HEK293 (cell line): ENCODE data around the gene EPHB1.

Experiments used
- CTCF ChIA-PET: fragments of 350-600 bp; formaldehyde crosslinking; extraction: SDS; loops from one replicate; lab custom pipeline; 2021; ENCODE audit warnings: antibody characterized with exemption; lab: Yijun Ruan, JAX
- POLR2A ChIA-PET: fragments of 300-600 bp; formaldehyde crosslinking; extraction: SDS; loops from one replicate; lab custom pipeline; 2020; ENCODE audit warnings: antibody characterized with exemption, inconsistent platforms; lab: Yijun Ruan, JAX
- H3K27ac ChIP-seq: fragments of 200-500 bp; sonication (Bioruptor generic); 2 replicates; pipeline ENCODE4 v1.5.1; 2014; ENCODE audit warnings: low read depth, low read length, control low read depth, inconsistent platforms; ENCODE audit errors: extremely low read depth
- H3K36me3 ChIP-seq, 2 experiments: fragments of 200-500 bp in 1 of 2; sonication (Bioruptor generic) in 1 of 2; 1 replicate in 1 of 2; 2 replicates in 1 of 2; pipeline ENCODE4 v1.5.1; 2014 to 2017; ENCODE audit warnings: inconsistent platforms in 2 of 2, low read length in 2 of 2; ENCODE audit not compliant: control insufficient read depth in 2 of 2, insufficient read depth in 1 of 2
- H3K4me1 ChIP-seq: fragments of 200-500 bp; sonication (Bioruptor generic); 2 replicates; pipeline ENCODE4 v1.5.1; 2014; ENCODE audit warnings: mild to moderate bottlenecking, low read length, inconsistent platforms; ENCODE audit not compliant: control insufficient read depth, insufficient read depth
- H3K4me3 ChIP-seq: 2 replicates; pipeline ENCODE4 v1.5.1; 2011; ENCODE audit warnings: low read depth, mild to moderate bottlenecking, control low read depth, low read length, moderate library complexity
- H3K9me3 ChIP-seq: fragments of 200-500 bp; sonication (Bioruptor generic); 2 replicates; pipeline ENCODE4 v1.5.1; 2014; ENCODE audit warnings: low read depth, low read length, inconsistent platforms; ENCODE audit not compliant: control insufficient read depth, insufficient read depth
- AEBP2 ChIP-seq: fragments of 450-650 bp; formaldehyde crosslinking; IDR thresholded peaks from 2 replicates; pipeline ENCODE4 v1.5.1; 2016; ENCODE audit warnings: missing biosample characterization, missing genetic modification characterization, borderline replicate concordance
- BCL11B ChIP-seq: fragments of 450-650 bp; formaldehyde crosslinking; IDR thresholded peaks from 2 replicates; pipeline ENCODE4 v1.5.1; 2016; ENCODE audit warnings: low read depth, missing biosample characterization, missing genetic modification characterization
- KLF8 ChIP-seq: fragments of 450-650 bp; formaldehyde crosslinking; IDR thresholded peaks from 2 replicates; pipeline ENCODE4 v1.5.1; 2016; ENCODE audit warnings: missing biosample characterization, missing genetic modification characterization
- OVOL3 ChIP-seq: fragments of 450-650 bp; formaldehyde crosslinking; IDR thresholded peaks from 2 replicates; pipeline ENCODE4 v1.5.1; 2016; ENCODE audit warnings: missing biosample characterization, missing genetic modification characterization
- PRDM1 ChIP-seq: fragments of 450-650 bp; formaldehyde crosslinking; IDR thresholded peaks from 2 replicates; pipeline ENCODE4; 2016; ENCODE audit warnings: missing biosample characterization, missing genetic modification characterization
- SETDB1 ChIP-seq: IDR thresholded peaks from one replicate; pipeline ENCODE4 v1.6.1; 2017; ENCODE audit warnings: mild to moderate bottlenecking, low read length, moderate library complexity, mixed read lengths; ENCODE audit not compliant: insufficient read length
- ZFP3 ChIP-seq: fragments of 450-650 bp; formaldehyde crosslinking; IDR thresholded peaks from 2 replicates; pipeline ENCODE4 v1.5.1; 2016; ENCODE audit warnings: low read depth, missing biosample characterization, missing genetic modification characterization
- ZFP69B ChIP-seq: fragments of 450-650 bp; formaldehyde crosslinking; IDR thresholded peaks from 2 replicates; pipeline ENCODE4 v1.5.1; 2016; ENCODE audit warnings: missing biosample characterization, missing genetic modification characterization
- ZNF140 ChIP-seq: fragments of 450-650 bp; formaldehyde crosslinking; IDR thresholded peaks from 2 replicates; pipeline ENCODE4 v1.5.1; 2016; ENCODE audit warnings: missing biosample characterization, missing genetic modification characterization
- ZNF146 ChIP-seq: fragments of 450-650 bp; formaldehyde crosslinking; IDR thresholded peaks from 2 replicates; pipeline ENCODE4 v1.5.1; 2016; ENCODE audit warnings: missing biosample characterization, missing genetic modification characterization
- ZNF148 ChIP-seq: fragments of 450-650 bp; formaldehyde crosslinking; IDR thresholded peaks from 2 replicates; pipeline ENCODE4 v1.5.0; 2017; ENCODE audit warnings: missing biosample characterization, missing genetic modification characterization, borderline replicate concordance
- ZNF155 ChIP-seq: fragments of 450-650 bp; formaldehyde crosslinking; IDR thresholded peaks from 2 replicates; pipeline ENCODE4 v1.5.1; 2016; ENCODE audit warnings: missing biosample characterization, missing genetic modification characterization
- ZNF19 ChIP-seq: fragments of 450-650 bp; formaldehyde crosslinking; IDR thresholded peaks from 2 replicates; pipeline ENCODE4; 2016; ENCODE audit warnings: missing biosample characterization, missing genetic modification characterization, low read depth
- ZNF221 ChIP-seq: fragments of 450-650 bp; formaldehyde crosslinking; IDR thresholded peaks from 2 replicates; pipeline ENCODE4 v1.5.1; 2017; ENCODE audit warnings: missing biosample characterization, missing genetic modification characterization, borderline replicate concordance
- ZNF280D ChIP-seq: fragments of 450-650 bp; formaldehyde crosslinking; IDR thresholded peaks from 2 replicates; pipeline ENCODE4 v1.5.1; 2016; ENCODE audit warnings: missing biosample characterization, missing genetic modification characterization
- ZNF350 ChIP-seq: fragments of 450-650 bp; formaldehyde crosslinking; IDR thresholded peaks from 2 replicates; pipeline ENCODE4 v1.5.0; 2017; ENCODE audit warnings: missing biosample characterization, mild to moderate bottlenecking, missing genetic modification characterization
- ZNF354C ChIP-seq: fragments of 450-650 bp; formaldehyde crosslinking; IDR thresholded peaks from 2 replicates; pipeline ENCODE4 v1.5.1; 2016; ENCODE audit warnings: missing biosample characterization, missing genetic modification characterization, low read depth, borderline replicate concordance
- TF ChIP-seq, protein P1 (sequence below): fragments of 450-650 bp; formaldehyde crosslinking; IDR thresholded peaks from 2 replicates; pipeline ENCODE4 v1.5.1; 2016; ENCODE audit warnings: missing biosample characterization, missing genetic modification characterization
- TF ChIP-seq, protein P2 (sequence below): fragments of 450-650 bp; formaldehyde crosslinking; IDR thresholded peaks from 2 replicates; pipeline ENCODE4 v1.5.1; 2016; ENCODE audit warnings: missing biosample characterization, missing genetic modification characterization, borderline replicate concordance
- TF ChIP-seq, protein P3 (sequence below): fragments of 450-650 bp; formaldehyde crosslinking; IDR thresholded peaks from 2 replicates; pipeline ENCODE4 v1.5.1; 2016; ENCODE audit warnings: missing biosample characterization, missing genetic modification characterization, low read depth

Gene EPHB1

GRCh38 chr3:135075157-135075556 is 280.1 kb downstream of the EPHB1 start (continued):
- no peak for TF ChIP-seq ZNF280D
- TF ChIP-seq OVOL3 (tag by site-specific recombination), result no peak
- TF ChIP-seq ZNF155 (tag by site-specific recombination), result no peak
- TF ChIP-seq ZFP69B (tag by site-specific recombination), result no peak
- no peak for TF ChIP-seq BCL11B (tag by site-specific recombination)
- TF ChIP-seq ZNF350 (tag by site-specific recombination), result no peak
- no peak for TF ChIP-seq PRDM1 (tag by site-specific recombination)
- no peak for TF ChIP-seq KLF8 (tag by site-specific recombination)
- TF ChIP-seq ZNF354C (tag by site-specific recombination), result no peak
- no peak for TF ChIP-seq ZNF221
- no peak for TF ChIP-seq ZFP3

- H3K4me1 ChIP-seq, result no peaks in the 10 kb centered on the region
- H3K9me3 ChIP-seq, result no peaks in the 10 kb centered on the region
- H3K36me3 ChIP-seq, result no peaks in the 10 kb centered on the region
- no peak for TF ChIP-seq AEBP2
- TF ChIP-seq, protein P1, sequence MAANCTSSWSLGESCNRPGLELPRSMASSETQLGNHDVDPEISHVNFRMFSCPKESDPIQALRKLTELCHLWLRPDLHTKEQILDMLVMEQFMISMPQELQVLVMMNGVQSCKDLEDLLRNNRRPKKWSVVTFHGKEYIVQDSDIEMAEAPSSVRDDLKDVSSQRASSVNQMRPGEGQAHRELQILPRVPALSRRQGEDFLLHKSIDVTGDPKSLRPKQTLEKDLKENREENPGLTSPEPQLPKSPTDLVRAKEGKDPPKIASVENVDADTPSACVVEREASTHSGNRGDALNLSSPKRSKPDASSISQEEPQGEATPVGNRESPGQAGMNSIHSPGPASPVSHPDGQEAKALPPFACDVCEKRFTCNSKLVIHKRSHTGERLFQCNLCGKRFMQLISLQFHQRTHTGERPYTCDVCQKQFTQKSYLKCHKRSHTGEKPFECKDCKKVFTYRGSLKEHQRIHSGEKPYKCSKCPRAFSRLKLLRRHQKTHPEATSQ (tag by site-specific recombination), result no peak
- TF ChIP-seq, protein P2, sequence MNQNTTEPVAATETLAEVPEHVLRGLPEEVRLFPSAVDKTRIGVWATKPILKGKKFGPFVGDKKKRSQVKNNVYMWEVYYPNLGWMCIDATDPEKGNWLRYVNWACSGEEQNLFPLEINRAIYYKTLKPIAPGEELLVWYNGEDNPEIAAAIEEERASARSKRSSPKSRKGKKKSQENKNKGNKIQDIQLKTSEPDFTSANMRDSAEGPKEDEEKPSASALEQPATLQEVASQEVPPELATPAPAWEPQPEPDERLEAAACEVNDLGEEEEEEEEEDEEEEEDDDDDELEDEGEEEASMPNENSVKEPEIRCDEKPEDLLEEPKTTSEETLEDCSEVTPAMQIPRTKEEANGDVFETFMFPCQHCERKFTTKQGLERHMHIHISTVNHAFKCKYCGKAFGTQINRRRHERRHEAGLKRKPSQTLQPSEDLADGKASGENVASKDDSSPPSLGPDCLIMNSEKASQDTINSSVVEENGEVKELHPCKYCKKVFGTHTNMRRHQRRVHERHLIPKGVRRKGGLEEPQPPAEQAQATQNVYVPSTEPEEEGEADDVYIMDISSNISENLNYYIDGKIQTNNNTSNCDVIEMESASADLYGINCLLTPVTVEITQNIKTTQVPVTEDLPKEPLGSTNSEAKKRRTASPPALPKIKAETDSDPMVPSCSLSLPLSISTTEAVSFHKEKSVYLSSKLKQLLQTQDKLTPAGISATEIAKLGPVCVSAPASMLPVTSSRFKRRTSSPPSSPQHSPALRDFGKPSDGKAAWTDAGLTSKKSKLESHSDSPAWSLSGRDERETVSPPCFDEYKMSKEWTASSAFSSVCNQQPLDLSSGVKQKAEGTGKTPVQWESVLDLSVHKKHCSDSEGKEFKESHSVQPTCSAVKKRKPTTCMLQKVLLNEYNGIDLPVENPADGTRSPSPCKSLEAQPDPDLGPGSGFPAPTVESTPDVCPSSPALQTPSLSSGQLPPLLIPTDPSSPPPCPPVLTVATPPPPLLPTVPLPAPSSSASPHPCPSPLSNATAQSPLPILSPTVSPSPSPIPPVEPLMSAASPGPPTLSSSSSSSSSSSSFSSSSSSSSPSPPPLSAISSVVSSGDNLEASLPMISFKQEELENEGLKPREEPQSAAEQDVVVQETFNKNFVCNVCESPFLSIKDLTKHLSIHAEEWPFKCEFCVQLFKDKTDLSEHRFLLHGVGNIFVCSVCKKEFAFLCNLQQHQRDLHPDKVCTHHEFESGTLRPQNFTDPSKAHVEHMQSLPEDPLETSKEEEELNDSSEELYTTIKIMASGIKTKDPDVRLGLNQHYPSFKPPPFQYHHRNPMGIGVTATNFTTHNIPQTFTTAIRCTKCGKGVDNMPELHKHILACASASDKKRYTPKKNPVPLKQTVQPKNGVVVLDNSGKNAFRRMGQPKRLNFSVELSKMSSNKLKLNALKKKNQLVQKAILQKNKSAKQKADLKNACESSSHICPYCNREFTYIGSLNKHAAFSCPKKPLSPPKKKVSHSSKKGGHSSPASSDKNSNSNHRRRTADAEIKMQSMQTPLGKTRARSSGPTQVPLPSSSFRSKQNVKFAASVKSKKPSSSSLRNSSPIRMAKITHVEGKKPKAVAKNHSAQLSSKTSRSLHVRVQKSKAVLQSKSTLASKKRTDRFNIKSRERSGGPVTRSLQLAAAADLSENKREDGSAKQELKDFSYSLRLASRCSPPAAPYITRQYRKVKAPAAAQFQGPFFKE, result no peak
- 0 out of 2 replicates have a peak, but pooled peaks have one; percentile 4 for TF ChIP-seq ZNF140 (tag by site-specific recombination)
- TF ChIP-seq ZNF146 (tag by site-specific recombination), result no peak
- TF ChIP-seq, protein P3, sequence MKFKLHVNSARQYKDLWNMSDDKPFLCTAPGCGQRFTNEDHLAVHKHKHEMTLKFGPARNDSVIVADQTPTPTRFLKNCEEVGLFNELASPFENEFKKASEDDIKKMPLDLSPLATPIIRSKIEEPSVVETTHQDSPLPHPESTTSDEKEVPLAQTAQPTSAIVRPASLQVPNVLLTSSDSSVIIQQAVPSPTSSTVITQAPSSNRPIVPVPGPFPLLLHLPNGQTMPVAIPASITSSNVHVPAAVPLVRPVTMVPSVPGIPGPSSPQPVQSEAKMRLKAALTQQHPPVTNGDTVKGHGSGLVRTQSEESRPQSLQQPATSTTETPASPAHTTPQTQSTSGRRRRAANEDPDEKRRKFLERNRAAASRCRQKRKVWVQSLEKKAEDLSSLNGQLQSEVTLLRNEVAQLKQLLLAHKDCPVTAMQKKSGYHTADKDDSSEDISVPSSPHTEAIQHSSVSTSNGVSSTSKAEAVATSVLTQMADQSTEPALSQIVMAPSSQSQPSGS, result no peak
- TF ChIP-seq ZNF19 (tag by site-specific recombination), result no peak
- TF ChIP-seq ZNF148, result no peak
- TF ChIP-seq SETDB1, result no peak
- ChIA-PET POLR2A (no interaction called here), CTCF (no interaction called here)
- H3K27ac ChIP-seq, result no peak overlapping the region
- no peak overlapping the region for H3K4me3 ChIP-seq
Measured at GRCh38 chr3:135076341-135076740, 281.3 kb downstream of the EPHB1 start.
